ENCODE data around the gene ZNF212.

ZNF212 gene

DNA sequence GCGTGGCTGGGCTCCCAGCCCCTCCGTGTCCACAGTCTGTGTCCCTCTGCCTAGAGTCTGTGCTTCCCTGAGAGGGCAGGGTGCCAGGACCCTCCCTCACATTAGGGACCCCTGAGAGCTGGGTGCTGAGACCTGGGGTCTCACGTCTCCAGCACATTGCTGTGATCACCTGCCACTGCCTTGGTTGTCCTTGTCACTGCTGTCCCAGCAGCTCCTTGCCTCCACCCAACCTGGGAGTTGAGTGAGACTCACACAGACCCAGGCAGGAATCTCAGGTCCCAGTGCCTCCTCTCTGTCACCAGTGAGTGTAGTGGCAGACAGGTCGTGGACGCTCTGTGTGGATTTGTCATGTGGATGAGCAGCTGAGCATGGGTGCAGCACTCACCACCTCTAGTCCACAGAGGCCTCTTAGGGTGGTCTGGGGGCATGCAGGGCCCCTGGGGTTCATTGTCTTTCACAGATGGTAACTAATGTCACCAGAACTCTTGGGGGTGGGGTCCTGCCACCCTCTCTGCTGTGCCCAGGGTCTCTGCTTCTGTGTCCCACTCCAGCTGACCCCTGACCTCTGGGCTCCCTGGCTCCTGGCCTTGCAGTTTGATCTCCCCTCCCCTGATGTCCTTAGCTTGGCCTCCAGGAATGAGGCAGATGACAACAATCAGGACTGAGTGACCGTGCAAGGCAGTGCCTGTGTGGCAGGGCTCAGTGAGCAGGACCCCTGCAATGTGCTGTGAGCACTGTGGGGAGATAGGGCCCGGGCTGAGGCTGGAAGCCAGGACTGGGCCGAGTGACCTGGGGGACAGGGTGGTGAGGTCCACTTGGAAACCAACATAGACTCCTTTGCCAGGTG lies 41.4 kb downstream of the ZNF212 start:
- H3K9me3 ChIP-seq (ENCODE audit: control insufficient read depth, insufficient read depth, low read length): no peaks in the 10 kb centered on the region
- H3K4me1 ChIP-seq (ENCODE audit: insufficient read depth, low read length): no peaks in the 10 kb centered on the region
- H3K36me3 ChIP-seq (ENCODE audit: insufficient read depth, low read length): no peaks in the 10 kb centered on the region; the same call in 1 of the 2 replicates
- H3K9ac ChIP-seq (ENCODE audit: low read depth, low read length): no peak overlapping the region

- Histone ChIP-seq H3K4me1 (ENCODE audit: insufficient read depth, low read length) (no peaks in the 10 kb centered on the region), H3K9ac (ENCODE audit: low read depth, low read length) (no peak overlapping the region), H3K36me3 (ENCODE audit: insufficient read depth, low read length) (no peaks in the 10 kb centered on the region; the same call in 1 of the 2 replicates), H3K9me3 (ENCODE audit: control insufficient read depth, insufficient read depth, low read length) (no peaks in the 10 kb centered on the region)
Observed at GRCh38 chr7:149281508-149282330, 42.3 kb downstream of the ZNF212 start.

DNA sequence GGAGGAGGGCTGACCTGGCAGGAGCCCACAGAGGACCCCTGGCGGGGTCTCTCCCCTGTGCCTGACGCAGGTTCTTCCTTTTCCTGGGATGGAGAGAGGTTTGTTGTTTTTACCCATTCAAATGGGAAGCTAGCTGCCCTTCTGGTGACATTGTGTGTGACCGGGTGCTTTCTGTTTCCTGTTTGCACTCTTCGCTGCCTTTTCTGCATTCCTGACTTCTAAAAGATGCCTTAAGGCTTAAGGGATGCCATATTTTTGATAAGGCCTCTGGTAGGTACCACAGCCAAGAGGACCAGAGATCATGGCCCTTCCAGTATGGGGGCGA lies 42.8 kb downstream of the ZNF212 start:
- H3K36me3 ChIP-seq (ENCODE audit: insufficient read depth, low read length): no peaks in the 10 kb centered on the region; the same call in 1 of the 2 replicates
- no peak overlapping the region for H3K9ac ChIP-seq (ENCODE audit: low read depth, low read length)
- H3K4me1 ChIP-seq (ENCODE audit: insufficient read depth, low read length): no peaks in the 10 kb centered on the region
- no peaks in the 10 kb centered on the region for H3K9me3 ChIP-seq (ENCODE audit: control insufficient read depth, insufficient read depth, low read length)

- Histone ChIP-seq H3K9me3 (ENCODE audit: control insufficient read depth, insufficient read depth, low read length) (no peaks in the 10 kb centered on the region), H3K36me3 (ENCODE audit: insufficient read depth, low read length) (no peaks in the 10 kb centered on the region; the same call in 1 of the 2 replicates), H3K9ac (ENCODE audit: low read depth, low read length) (no peak overlapping the region), H3K4me1 (ENCODE audit: insufficient read depth, low read length) (no peaks in the 10 kb centered on the region)
Observed at GRCh38 chr7:149283321-149283720, 43.9 kb downstream of the ZNF212 start.

GRCh38 chr7:149284343-149284742 lies 44.9 kb downstream of the ZNF212 start:
- H3K4me1 ChIP-seq (ENCODE audit: insufficient read depth, low read length): no peaks in the 10 kb centered on the region
- peak overlapping the region; percentile 65; the same call in 1 of the 2 replicates for H3K9ac ChIP-seq (ENCODE audit: low read depth, low read length)
- no peaks in the 10 kb centered on the region; the same call in 1 of the 2 replicates for H3K36me3 ChIP-seq (ENCODE audit: insufficient read depth, low read length)
- H3K9me3 ChIP-seq (ENCODE audit: control insufficient read depth, insufficient read depth, low read length): no peaks in the 10 kb centered on the region

- Histone ChIP-seq H3K36me3 (ENCODE audit: insufficient read depth, low read length) (no peaks in the 10 kb centered on the region; the same call in 1 of the 2 replicates), H3K9ac (ENCODE audit: low read depth, low read length) (peak overlapping the region; percentile 65), H3K4me1 (ENCODE audit: insufficient read depth, low read length) (no peaks in the 10 kb centered on the region), H3K9me3 (ENCODE audit: control insufficient read depth, insufficient read depth, low read length) (no peaks in the 10 kb centered on the region)
Observed at GRCh38 chr7:149284850-149285585, 45.6 kb downstream of the ZNF212 start.

GRCh38 chr7:149285603-149286002 lies 46.2 kb downstream of the ZNF212 start:
- Histone ChIP-seq H3K9ac (ENCODE audit: low read depth, low read length) (peak overlapping the region; percentile 65; the same call in 1 of the 2 replicates), H3K4me1 (ENCODE audit: insufficient read depth, low read length) (no peaks in the 10 kb centered on the region), H3K36me3 (ENCODE audit: insufficient read depth, low read length) (no peaks in the 10 kb centered on the region), H3K9me3 (ENCODE audit: control insufficient read depth, insufficient read depth, low read length) (no peaks in the 10 kb centered on the region)

- no peaks in the 10 kb centered on the region for H3K36me3 ChIP-seq (ENCODE audit: insufficient read depth, low read length)
- H3K4me1 ChIP-seq (ENCODE audit: insufficient read depth, low read length): no peaks in the 10 kb centered on the region
- H3K9me3 ChIP-seq (ENCODE audit: control insufficient read depth, insufficient read depth, low read length): no peaks in the 10 kb centered on the region
- no peak overlapping the region for H3K9ac ChIP-seq (ENCODE audit: low read depth, low read length)
Observed at GRCh38 chr7:149286811-149287400, 47.5 kb downstream of the ZNF212 start.

GRCh38 chr7:149287622-149288021 lies 48.2 kb downstream of the ZNF212 start:
- Histone ChIP-seq H3K36me3 (ENCODE audit: insufficient read depth, low read length) (no peaks in the 10 kb centered on the region), H3K9me3 (ENCODE audit: control insufficient read depth, insufficient read depth, low read length) (no peaks in the 10 kb centered on the region), H3K9ac (ENCODE audit: low read depth, low read length) (no peak overlapping the region), H3K4me1 (ENCODE audit: insufficient read depth, low read length) (no peaks in the 10 kb centered on the region)

GRCh38 chr7:149289262-149289661 lies 49.8 kb downstream of the ZNF212 start:
- Histone ChIP-seq H3K4me1 (ENCODE audit: insufficient read depth, low read length) (no peaks in the 10 kb centered on the region), H3K9me3 (ENCODE audit: control insufficient read depth, insufficient read depth, low read length) (no peaks in the 10 kb centered on the region), H3K36me3 (ENCODE audit: insufficient read depth, low read length) (no peaks in the 10 kb centered on the region), H3K9ac (ENCODE audit: low read depth, low read length) (no peak overlapping the region)

- no peaks in the 10 kb centered on the region for H3K9me3 ChIP-seq (ENCODE audit: control insufficient read depth, insufficient read depth, low read length)
- no peaks in the 10 kb centered on the region for H3K4me1 ChIP-seq (ENCODE audit: insufficient read depth, low read length)
- H3K36me3 ChIP-seq (ENCODE audit: insufficient read depth, low read length): no peaks in the 10 kb centered on the region
- no peak overlapping the region for H3K9ac ChIP-seq (ENCODE audit: low read depth, low read length)
Observed at GRCh38 chr7:149289856-149290255, 50.4 kb downstream of the ZNF212 start.

DNA sequence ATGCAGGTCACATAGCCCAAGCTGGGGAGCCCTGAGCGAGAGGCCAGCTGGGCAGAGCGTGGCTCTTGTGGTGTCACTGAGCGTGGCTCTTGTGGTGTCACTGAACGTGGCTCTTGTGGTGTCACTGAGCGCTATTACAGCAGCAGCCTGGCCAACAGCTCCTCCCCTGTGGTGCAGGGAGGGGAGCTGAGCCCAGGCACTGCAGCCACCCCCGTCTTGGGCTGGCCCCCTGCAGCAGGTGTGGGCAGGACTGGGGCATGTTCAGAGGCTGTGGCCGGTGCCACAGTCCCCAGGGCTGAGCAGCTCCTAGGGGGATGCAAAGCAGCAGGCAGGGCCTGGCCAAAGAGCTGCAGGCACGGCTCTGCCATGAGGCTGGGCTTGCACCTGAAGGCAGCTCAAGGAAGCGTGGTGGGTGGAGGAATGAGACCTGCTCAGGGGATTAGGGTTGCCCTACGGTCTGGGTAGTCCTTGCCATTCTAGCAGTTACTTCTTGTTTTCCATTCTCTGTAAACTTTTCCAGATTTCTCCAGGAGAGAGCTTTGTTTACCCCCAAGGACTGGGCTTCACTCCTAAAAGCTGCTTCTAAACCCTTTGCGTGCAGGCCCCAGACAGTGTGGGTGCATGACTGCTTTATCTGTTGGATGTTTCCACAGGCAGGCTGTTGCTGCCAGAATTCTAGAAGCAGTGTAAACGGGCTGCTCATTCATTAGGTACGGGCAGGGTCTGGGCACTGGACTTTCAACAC lies 51.8 kb downstream of the ZNF212 start:
- Histone ChIP-seq H3K9ac (ENCODE audit: low read depth, low read length) (no peak overlapping the region), H3K9me3 (ENCODE audit: control insufficient read depth, insufficient read depth, low read length) (no peaks in the 10 kb centered on the region), H3K36me3 (ENCODE audit: insufficient read depth, low read length) (no peaks in the 10 kb centered on the region), H3K4me1 (ENCODE audit: insufficient read depth, low read length) (no peaks in the 10 kb centered on the region)

- Histone ChIP-seq H3K4me1 (ENCODE audit: insufficient read depth, low read length) (no peaks in the 10 kb centered on the region), H3K36me3 (ENCODE audit: insufficient read depth, low read length) (no peaks in the 10 kb centered on the region), H3K9me3 (ENCODE audit: control insufficient read depth, insufficient read depth, low read length) (no peaks in the 10 kb centered on the region), H3K9ac (ENCODE audit: low read depth, low read length) (no peak overlapping the region)
Observed at GRCh38 chr7:149291781-149292461, 52.5 kb downstream of the ZNF212 start.
